Motor neuron (in vitro differentiated cells): Measurements from ENCODE around the gene AHSP. TPM values are rescaled to one million over a fixed set of nuclear protein-coding genes. Genes with fewer than 3 reads are reported as not detected.
"Not testable (repeated sequence)": the region's sequence is repeated elsewhere in the genome, so short reads cannot be mapped to it uniquely, and the experiment has no call there.

Experiments
- ATAC-seq, 8 experiments: fragments of 200-7000 bp; cut with Tn5 transposase; replicated peaks in 6 of 8; 2 replicates each; pipeline ENCODE4 v1.8.0; 2021; ENCODE audit warnings: mild to moderate bottlenecking in 8 of 8, moderate library complexity in 8 of 8
- H3K27ac ChIP-seq, 2 donors: fragments of 250-450 bp; sonication (Bioruptor Pico); 2 replicates each; pipeline ENCODE4 v1.9.0; 2021; ENCODE audit warnings: antibody characterized with exemption in 2 of 2, mild to moderate bottlenecking in 2 of 2, moderate library complexity in 1 of 2
- H3K4me1 ChIP-seq, 2 donors: fragments of 250-450 bp; sonication (Bioruptor Pico); replicated peaks in 1 of 2; 2 replicates each; pipeline ENCODE4 v1.6.1; 2021; ENCODE audit warnings: antibody characterized with exemption in 2 of 2, mild to moderate bottlenecking in 2 of 2, moderate library complexity in 1 of 2
- H3K4me3 ChIP-seq, 5 donors: fragments of 250-450 bp; sonication (Bioruptor Pico); 2 replicates each; pipeline ENCODE4 v1.9.0; 2021; ENCODE audit warnings: antibody characterized with exemption in 5 of 5, mild to moderate bottlenecking in 5 of 5, moderate library complexity in 4 of 5
- WGBS, 10 experiments: fragments of 450-650 bp; shearing (Covaris generic); methylation state at CpG; one replicate each; pipeline ENCODE4 v1.0.0; 2022; 5-methylcytosine and 5-hydroxymethylcytosine counted together
- in situ Hi-C, 9 experiments: fragments of 400-800 bp; cut with MboI; loops; one replicate each; pipeline ENCODE4 v1.15.0; 2021; ENCODE audit warnings: low sequenced_read_pairs in 9 of 9, low pct_unique_long_range_greater_than_20kb in 2 of 9; ENCODE audit not compliant: unreplicated experiment in 9 of 9
- total RNA-seq, 8 experiments: library from RNA; unstranded; fragments of 300-600 nt; gene quantifications; 2 replicates each; pipeline versions ENCODE4 v1.2.3 to v1.2.4, GENCODE V29; 2022

Gene AHSP
- total RNA-seq, 8 experiments from 2014 or later: 1.3 to 2.8 (median 2.3) TPM; not detected in 5

- H3K4me1 ChIP-seq, H3K27ac ChIP-seq, H3K4me3 ChIP-seq, ATAC-seq: not testable (repeated sequence)
- in situ Hi-C loops: loop anchor here in 2 of 9 experiments (25.0 kb wide), 1 partner anchor 184 kb away; no protein-coding TSS in a partner anchor
- 75 to 100% (median 93%) methylated on average over 2 to 7 of the region's 8 CpGs; no CpG with 5 or more reads in 1 of the 10 experiments for WGBS, 10 experiments
Measured at GRCh38 chr16:31503555-31503954, 24.1 kb upstream of the AHSP start.

- H3K4me3 ChIP-seq: no peak overlapping the region
- no peak overlapping the region for H3K27ac ChIP-seq
- in situ Hi-C loops: loop anchor here in 2 of 9 experiments (25.0 kb wide), 1 partner anchor 183 kb away; no protein-coding TSS in a partner anchor
- peaks cover 7 to 9% of the 10 kb centered on the region in 2 donors for H3K4me1 ChIP-seq
- WGBS, 10 experiments: 80 to 100% (median 94%) methylated on average over 2 to 8 of the region's 8 CpGs
- ATAC-seq: no peak
Measured at GRCh38 chr16:31504159-31504558, 23.5 kb upstream of the AHSP start.

- ATAC-seq: no peak
- in situ Hi-C loops: loop anchor here in 2 of 9 experiments (25.0 kb wide), 1 partner anchor 182 kb away; no protein-coding TSS in a partner anchor
- Histone ChIP-seq H3K4me3 (no peak overlapping the region), H3K4me1 (peaks cover 14 to 15% of the 10 kb centered on the region in 2 donors), H3K27ac (no peak overlapping the region)
- 76 to 100% (median 90%) methylated on average over 1 to 4 of the region's 4 CpGs; no CpG with 5 or more reads in 1 of the 10 experiments for WGBS, 10 experiments
Measured at GRCh38 chr16:31505483-31505882, 22.2 kb upstream of the AHSP start.

- Histone ChIP-seq H3K27ac (peak overlapping the region; percentile 88 to 98), H3K4me3 (peak overlapping the region; percentile 74 to 100 (median 89)), H3K4me1 (peaks cover 14 to 15% of the 10 kb centered on the region in 2 donors)
- no peak for ATAC-seq
- in situ Hi-C loops: loop anchor here in 2 of 9 experiments (25.0 kb wide), 1 partner anchor 180 kb away; no protein-coding TSS in a partner anchor
- WGBS, 10 experiments: 0 to 16% (median 0%) methylated on average over 1 to 5 of the region's 12 CpGs; no CpG with 5 or more reads in 6 of the 10 experiments
Measured at GRCh38 chr16:31507617-31507928, 20.1 kb upstream of the AHSP start.

- in situ Hi-C loops: loop anchor here in 2 of 9 experiments (25.0 kb wide), 1 partner anchor 179 kb away; no protein-coding TSS in a partner anchor
- Histone ChIP-seq H3K4me3 (peak within 1 kb of the TSS; percentile 74 to 100 (median 89)), H3K27ac (peak within 1 kb of the TSS; percentile 88 to 98), H3K4me1 (peaks cover 14 to 15% of the 10 kb centered on the region in 2 donors)
- WGBS, 10 experiments: 0% methylated on average over 1 to 8 of the region's 65 CpGs; no CpG with 5 or more reads in 6 of the 10 experiments
- peak; percentile 88 to 97 (median 94) for ATAC-seq
Measured at GRCh38 chr16:31507929-31508705, 19.6 kb upstream of the AHSP start, which contains the start of gene RUSF1. Gene RUSF1 (minus strand): TSS chr16:31508391. CDS start chr16:31508373, 18 bp downstream.

- WGBS, 10 experiments: 6 to 50% (median 21%) methylated on average over 2 to 6 of the region's 6 CpGs; no CpG with 5 or more reads in 1 of the 10 experiments
- in situ Hi-C loops: loop anchor here in 2 of 9 experiments (25.0 kb wide), 1 partner anchor 179 kb away; no protein-coding TSS in a partner anchor
- peak; percentile 0 to 12 (median 6) for ATAC-seq
- H3K4me1 ChIP-seq: peaks cover 14 to 15% of the 10 kb centered on the region in 2 donors
- peak overlapping the region; percentile 88 to 98 for H3K27ac ChIP-seq
- H3K4me3 ChIP-seq: peak overlapping the region; percentile 74 to 100 (median 89)
Measured at GRCh38 chr16:31508706-31509195, 18.9 kb upstream of the AHSP start.

GRCh38 chr16:31513126-31513525 lies 14.6 kb upstream of the AHSP start:
- ATAC-seq: no peak

GRCh38 chr16:31513884-31514283 lies 13.8 kb upstream of the AHSP start:
- no peak overlapping the region for H3K4me3 ChIP-seq
- ATAC-seq: no peak
- peaks cover 7 to 11% of the 10 kb centered on the region in 2 donors for H3K4me1 ChIP-seq
- in situ Hi-C loops: loop anchor here in 2 of 9 experiments (25.0 kb wide), 1 partner anchor 173 kb away; no protein-coding TSS in a partner anchor
- no peak overlapping the region for H3K27ac ChIP-seq

More at GRCh38 chr16:31513126-31513525, 14.6 kb upstream of the AHSP start:
- in situ Hi-C loops: loop anchor here in 2 of 9 experiments (25.0 kb wide), 1 partner anchor 174 kb away; no protein-coding TSS in a partner anchor
- Histone ChIP-seq H3K4me3 (no peak overlapping the region), H3K4me1 (peaks cover 7 to 11% of the 10 kb centered on the region in 2 donors), H3K27ac (no peak overlapping the region)
- WGBS, 10 experiments: 14 to 100% (median 60%) methylated on average over 1 to 4 of the region's 6 CpGs; no CpG with 5 or more reads in 1 of the 10 experiments

- peaks cover 11 to 16% of the 10 kb centered on the region in 2 donors for H3K4me1 ChIP-seq
- 10 to 100% (median 68%) methylated on average over 1 to 4 of the region's 4 CpGs for WGBS, 10 experiments
- H3K27ac ChIP-seq: no peak overlapping the region
- peak in 3 of 8 experiments; percentile 65 to 89 (median 77) for ATAC-seq
- H3K4me3 ChIP-seq: no peak overlapping the region
- in situ Hi-C loops: loop anchor here in 2 of 9 experiments (25.0 kb wide), 1 partner anchor 169 kb away; no protein-coding TSS in a partner anchor
Measured at GRCh38 chr16:31517800-31518402, 9.8 kb upstream of the AHSP start.

- H3K4me3 ChIP-seq: no peak overlapping the region
- peak in 5 of 8 experiments; percentile 94 to 99 (median 98) for ATAC-seq
- peak overlapping the region; percentile 78 to 79 for H3K27ac ChIP-seq
- in situ Hi-C loops: loop anchor here in 2 of 9 experiments (25.0 kb wide), 1 partner anchor 167 kb away; no protein-coding TSS in a partner anchor
- H3K4me1 ChIP-seq: peaks cover 11 to 16% of the 10 kb centered on the region in 2 donors
- 0 to 19% (median 14%) methylated on average over 1 to 2 of the region's 2 CpGs; no CpG with 5 or more reads in 4 of the 10 experiments for WGBS, 10 experiments
Measured at GRCh38 chr16:31519759-31520431, 7.8 kb upstream of the AHSP start.

- 50 to 100% (median 78%) methylated on average over 1 to 3 of the region's 3 CpGs; no CpG with 5 or more reads in 2 of the 10 experiments for WGBS, 10 experiments
- Histone ChIP-seq H3K4me3 (no peak overlapping the region), H3K4me1 (peaks cover 11 to 16% of the 10 kb centered on the region in 2 donors), H3K27ac (no peak overlapping the region)
- in situ Hi-C loops: loop anchor here in 2 of 9 experiments (25.0 kb wide), 1 partner anchor 166 kb away; no protein-coding TSS in a partner anchor
- no peak for ATAC-seq
Measured at GRCh38 chr16:31521368-31521767, 6.3 kb upstream of the AHSP start.

GRCh38 chr16:31522071-31522470 lies 5.6 kb upstream of the AHSP start:
- no peak for ATAC-seq
- no peak overlapping the region for H3K4me3 ChIP-seq
- H3K4me1 ChIP-seq: peaks cover 11 to 13% of the 10 kb centered on the region in 2 donors
- in situ Hi-C loops: loop anchor here in 2 of 9 experiments (25.0 kb wide), 1 partner anchor 165 kb away; no protein-coding TSS in a partner anchor
- WGBS, 10 experiments: 0 to 100% (median 92%) methylated on average over 1 to 5 of the region's 6 CpGs; no CpG with 5 or more reads in 3 of the 10 experiments
- no peak overlapping the region for H3K27ac ChIP-seq
